ENCODE data around the gene TPRX1.
"Not testable (repeated sequence)": the region's sequence is repeated elsewhere in the genome, so short reads cannot be mapped to it uniquely, and the experiment has no call there.

The TPRX1 gene

DNA sequence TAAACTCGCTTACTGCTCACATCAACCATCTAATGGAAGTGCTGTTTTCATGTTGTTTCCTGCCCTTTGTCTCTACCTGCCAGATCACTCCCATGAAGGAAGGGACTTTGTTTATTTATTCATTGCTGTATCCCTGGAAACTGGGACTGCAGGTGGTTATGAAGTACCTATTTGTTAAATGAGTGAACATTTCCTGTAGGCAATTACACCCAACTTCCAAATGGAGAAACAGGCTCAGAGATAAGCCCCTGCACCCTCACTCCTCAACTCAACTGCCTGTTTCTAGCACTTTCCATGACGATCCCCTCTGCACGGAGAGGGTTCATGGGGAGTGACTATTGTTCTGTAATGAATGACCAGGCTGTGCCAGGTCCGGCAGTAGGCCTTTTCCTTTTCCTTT, 27.8 kb downstream of the TPRX1 start:
- no peak for DNase-seq
- Histone ChIP-seq H3K27me3 (replicated peaks; ENCODE audit: control insufficient read depth, insufficient read depth, low read length, poor library complexity, severe bottlenecking) (no peaks in the 10 kb centered on the region), H3K9me3 (ENCODE audit: control insufficient read depth, low read length) (no peaks in the 10 kb centered on the region), H3K4me3 (ENCODE audit: insufficient read depth, low read depth, low read length, poor library complexity, severe bottlenecking) (no peak overlapping the region), H3K36me3 (ENCODE audit: control insufficient read depth, insufficient read depth, low read length) (peaks cover 8% of the 10 kb centered on the region), H3K27ac (ENCODE audit: insufficient read depth, low read length, poor library complexity, severe bottlenecking) (no peak overlapping the region), H3K4me1 (ENCODE audit: control insufficient read depth, insufficient read depth, low read length, poor library complexity, severe bottlenecking) (peaks cover 9% of the 10 kb centered on the region)

DNA sequence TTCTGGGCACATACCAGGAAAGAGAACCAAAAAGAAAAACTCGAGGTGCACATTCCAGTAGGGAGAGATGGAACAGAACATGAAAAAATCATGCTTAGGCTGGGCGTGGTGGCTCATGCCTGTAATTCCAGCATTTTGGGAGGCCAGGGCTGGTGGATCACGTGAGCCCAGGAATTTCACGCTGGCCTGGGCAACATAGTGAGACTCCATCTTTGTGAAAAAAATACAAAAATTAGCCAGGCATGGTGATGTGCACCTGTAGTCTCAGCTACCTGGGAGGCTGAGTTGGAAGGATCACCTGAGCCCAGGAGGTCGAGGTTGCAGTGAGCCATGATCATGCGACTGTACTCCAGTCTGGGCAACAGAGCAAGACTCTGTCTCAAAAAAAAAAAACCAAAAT, 33.1 kb downstream of the TPRX1 start:
- not testable (repeated sequence) for DNase-seq; H3K27me3 ChIP-seq (replicated peaks; ENCODE audit: control insufficient read depth, insufficient read depth, low read length, poor library complexity, severe bottlenecking); H3K27ac ChIP-seq (ENCODE audit: insufficient read depth, low read length, poor library complexity, severe bottlenecking); H3K4me3 ChIP-seq (ENCODE audit: insufficient read depth, low read depth, low read length, poor library complexity, severe bottlenecking); H3K9me3 ChIP-seq (ENCODE audit: control insufficient read depth, low read length); H3K4me1 ChIP-seq (ENCODE audit: control insufficient read depth, insufficient read depth, low read length, poor library complexity, severe bottlenecking); H3K36me3 ChIP-seq (ENCODE audit: control insufficient read depth, insufficient read depth, low read length)

DNA sequence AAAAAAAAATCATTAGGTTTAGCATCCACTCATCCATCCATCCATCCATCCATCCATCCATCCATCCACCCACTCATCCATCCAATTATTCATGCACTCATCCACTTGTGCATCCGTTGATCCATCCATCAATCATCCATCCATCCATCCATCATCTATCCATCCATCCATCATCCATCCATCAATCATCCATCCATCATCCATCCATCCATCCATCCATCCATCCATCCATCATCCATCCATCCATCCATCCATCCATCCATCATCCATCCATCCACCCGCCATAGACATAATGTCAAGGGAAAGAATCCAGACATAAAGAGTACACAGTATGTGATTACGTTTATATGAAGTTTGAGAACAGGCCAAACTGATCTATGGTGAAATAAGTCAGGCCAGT, 34.8 kb downstream of the TPRX1 start:
- DNase-seq, result no peak
- no peaks in the 10 kb centered on the region for H3K4me1 ChIP-seq (ENCODE audit: control insufficient read depth, insufficient read depth, low read length, poor library complexity, severe bottlenecking)
- no peaks in the 10 kb centered on the region for H3K27me3 ChIP-seq (replicated peaks; ENCODE audit: control insufficient read depth, insufficient read depth, low read length, poor library complexity, severe bottlenecking)
- no peak overlapping the region for H3K4me3 ChIP-seq (ENCODE audit: insufficient read depth, low read depth, low read length, poor library complexity, severe bottlenecking)
- no peaks in the 10 kb centered on the region for H3K9me3 ChIP-seq (ENCODE audit: control insufficient read depth, low read length)
- H3K27ac ChIP-seq (ENCODE audit: insufficient read depth, low read length, poor library complexity, severe bottlenecking), result no peak overlapping the region
- no peaks in the 10 kb centered on the region for H3K36me3 ChIP-seq (ENCODE audit: control insufficient read depth, insufficient read depth, low read length)

DNA sequence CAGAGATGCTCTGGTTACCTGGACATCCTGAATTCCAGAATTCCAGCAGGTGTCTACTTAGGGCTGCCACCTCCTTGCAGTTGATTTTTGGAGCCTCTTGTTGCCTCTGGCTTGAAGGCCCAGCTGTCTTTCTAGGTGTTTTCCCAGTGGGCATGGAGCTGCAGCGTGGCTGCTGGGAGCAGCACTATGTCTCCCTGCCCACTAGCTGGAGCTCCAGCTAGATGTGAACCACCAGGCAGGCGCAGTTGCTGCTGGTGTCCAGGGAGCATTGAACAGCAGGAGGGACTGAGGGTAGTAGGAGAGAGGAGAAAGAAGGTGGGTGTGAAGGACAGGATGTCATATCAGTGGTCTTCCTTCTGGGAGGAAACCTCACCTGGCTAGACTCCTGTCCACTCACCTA, 35.7 kb downstream of the TPRX1 start:
- Histone ChIP-seq H3K27ac (ENCODE audit: insufficient read depth, low read length, poor library complexity, severe bottlenecking) (no peak overlapping the region), H3K9me3 (ENCODE audit: control insufficient read depth, low read length) (no peaks in the 10 kb centered on the region), H3K4me3 (ENCODE audit: insufficient read depth, low read depth, low read length, poor library complexity, severe bottlenecking) (no peak overlapping the region), H3K27me3 (replicated peaks; ENCODE audit: control insufficient read depth, insufficient read depth, low read length, poor library complexity, severe bottlenecking) (no peaks in the 10 kb centered on the region), H3K36me3 (ENCODE audit: control insufficient read depth, insufficient read depth, low read length) (no peaks in the 10 kb centered on the region), H3K4me1 (ENCODE audit: control insufficient read depth, insufficient read depth, low read length, poor library complexity, severe bottlenecking) (no peaks in the 10 kb centered on the region)
- DNase-seq, result no peak

DNA sequence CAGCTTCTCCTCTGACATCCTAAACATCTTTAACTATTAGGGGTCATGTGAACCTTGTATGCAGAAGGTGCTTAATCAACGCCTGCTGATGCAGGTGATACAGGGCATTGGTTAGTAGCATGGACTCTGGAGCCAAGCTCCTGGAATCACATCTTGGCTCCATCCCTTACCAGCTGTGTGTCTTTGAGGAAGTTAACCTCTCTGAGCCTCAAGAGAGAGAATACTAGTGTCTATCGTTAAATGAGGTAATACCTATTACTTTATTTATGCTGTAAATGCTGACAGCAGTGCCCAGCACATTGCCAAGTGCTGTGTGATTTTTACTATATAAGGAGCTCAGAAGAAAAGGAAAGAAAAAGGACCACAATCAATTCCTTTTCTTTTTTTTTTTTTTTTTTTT, 37.0 kb downstream of the TPRX1 start:
- Histone ChIP-seq H3K36me3 (ENCODE audit: control insufficient read depth, insufficient read depth, low read length) (no peaks in the 10 kb centered on the region), H3K27me3 (replicated peaks; ENCODE audit: control insufficient read depth, insufficient read depth, low read length, poor library complexity, severe bottlenecking) (no peaks in the 10 kb centered on the region), H3K27ac (ENCODE audit: insufficient read depth, low read length, poor library complexity, severe bottlenecking) (no peak overlapping the region), H3K4me1 (ENCODE audit: control insufficient read depth, insufficient read depth, low read length, poor library complexity, severe bottlenecking) (no peaks in the 10 kb centered on the region), H3K4me3 (ENCODE audit: insufficient read depth, low read depth, low read length, poor library complexity, severe bottlenecking) (no peak overlapping the region), H3K9me3 (ENCODE audit: control insufficient read depth, low read length) (no peaks in the 10 kb centered on the region)
- no peak for DNase-seq

DNA sequence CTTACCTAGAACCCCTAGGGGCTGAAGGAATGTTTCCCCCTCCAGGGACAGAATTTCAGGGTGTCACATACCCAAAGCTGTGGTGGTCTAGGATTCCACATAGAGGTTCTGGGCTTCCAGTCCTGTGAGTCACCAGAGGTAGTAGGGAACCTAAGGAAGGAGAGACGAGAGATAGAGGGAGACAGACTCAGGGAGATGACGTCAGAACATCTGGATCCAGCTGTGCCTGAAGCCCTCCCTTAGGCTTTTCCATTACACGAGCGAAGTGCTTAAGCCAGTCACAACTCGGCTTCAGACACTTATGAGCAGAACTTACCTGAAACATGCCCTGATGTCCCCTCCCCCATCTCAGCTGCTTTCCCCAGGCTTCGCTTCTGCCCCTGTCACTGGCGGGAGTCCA, 37.7 kb downstream of the TPRX1 start:
- Histone ChIP-seq H3K9me3 (ENCODE audit: control insufficient read depth, low read length) (no peaks in the 10 kb centered on the region), H3K4me3 (ENCODE audit: insufficient read depth, low read depth, low read length, poor library complexity, severe bottlenecking) (no peak overlapping the region), H3K27me3 (replicated peaks; ENCODE audit: control insufficient read depth, insufficient read depth, low read length, poor library complexity, severe bottlenecking) (no peaks in the 10 kb centered on the region), H3K36me3 (ENCODE audit: control insufficient read depth, insufficient read depth, low read length) (no peaks in the 10 kb centered on the region), H3K4me1 (ENCODE audit: control insufficient read depth, insufficient read depth, low read length, poor library complexity, severe bottlenecking) (no peaks in the 10 kb centered on the region), H3K27ac (ENCODE audit: insufficient read depth, low read length, poor library complexity, severe bottlenecking) (no peak overlapping the region)
- no peak for DNase-seq

DNA sequence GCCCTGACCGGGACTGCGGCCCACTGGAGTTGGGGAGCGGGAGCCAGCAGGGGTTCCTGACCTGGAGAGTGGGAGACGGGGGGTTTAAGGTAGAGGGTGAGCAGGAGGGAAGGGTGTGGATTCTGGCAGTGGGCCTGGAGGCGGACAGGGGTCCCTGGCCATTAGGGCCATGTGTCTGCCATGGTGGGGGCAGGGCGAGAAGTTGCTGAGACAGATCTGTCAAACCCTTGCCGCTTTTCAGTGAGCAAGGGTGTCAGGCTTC, 38.1 kb downstream of the TPRX1 start:
- Histone ChIP-seq H3K4me1 (ENCODE audit: control insufficient read depth, insufficient read depth, low read length, poor library complexity, severe bottlenecking) (no peaks in the 10 kb centered on the region), H3K9me3 (ENCODE audit: control insufficient read depth, low read length) (no peaks in the 10 kb centered on the region), H3K36me3 (ENCODE audit: control insufficient read depth, insufficient read depth, low read length) (no peaks in the 10 kb centered on the region), H3K27ac (ENCODE audit: insufficient read depth, low read length, poor library complexity, severe bottlenecking) (no peak overlapping the region), H3K27me3 (replicated peaks; ENCODE audit: control insufficient read depth, insufficient read depth, low read length, poor library complexity, severe bottlenecking) (no peaks in the 10 kb centered on the region), H3K4me3 (ENCODE audit: insufficient read depth, low read depth, low read length, poor library complexity, severe bottlenecking) (no peak overlapping the region)
- DNase-seq, result no peak

DNA sequence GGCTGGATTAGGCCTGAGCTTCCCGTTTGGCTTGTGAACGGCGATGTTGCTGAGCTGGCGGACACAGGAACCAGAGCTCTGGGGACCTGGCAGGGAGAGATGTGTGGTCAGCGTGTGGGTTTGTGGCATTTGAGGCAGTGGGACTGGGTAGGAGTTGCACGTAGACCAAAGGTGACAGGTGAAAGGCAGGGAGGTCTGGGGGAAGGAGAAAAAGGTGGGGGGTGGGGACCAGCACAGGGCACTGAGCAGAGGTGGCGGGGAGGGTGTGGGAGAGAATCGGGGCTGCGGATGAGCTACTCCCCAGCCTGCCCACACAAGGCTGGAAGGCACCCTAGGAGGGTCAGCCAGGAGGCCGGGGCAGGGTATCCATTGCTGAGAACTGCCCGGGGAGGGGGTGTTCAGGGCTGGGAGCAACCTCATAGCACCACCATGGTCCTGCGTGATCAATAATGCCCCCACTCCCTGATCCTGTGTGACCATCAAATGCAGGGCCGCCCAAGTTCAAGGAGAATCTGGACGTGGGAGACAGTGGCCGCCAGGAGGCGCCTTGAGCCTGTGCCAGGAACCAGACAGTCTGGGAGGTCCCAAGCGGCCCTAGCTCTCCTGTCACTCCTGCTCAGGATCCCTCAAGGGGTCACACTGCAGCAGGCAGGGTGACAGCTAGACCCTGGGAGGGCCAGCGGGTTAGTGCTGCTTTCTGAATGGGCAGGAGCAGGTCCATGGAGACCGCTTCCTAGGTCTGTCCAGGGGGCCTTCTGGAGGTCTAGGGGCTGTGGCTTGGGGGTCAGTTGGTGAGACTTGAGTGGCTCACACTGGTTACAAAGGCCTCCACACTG, 38.6 kb downstream of the TPRX1 start:
- Histone ChIP-seq H3K36me3 (ENCODE audit: control insufficient read depth, insufficient read depth, low read length) (no peaks in the 10 kb centered on the region), H3K9me3 (ENCODE audit: control insufficient read depth, low read length) (no peaks in the 10 kb centered on the region), H3K4me3 (ENCODE audit: insufficient read depth, low read depth, low read length, poor library complexity, severe bottlenecking) (no peak overlapping the region), H3K4me1 (ENCODE audit: control insufficient read depth, insufficient read depth, low read length, poor library complexity, severe bottlenecking) (no peaks in the 10 kb centered on the region), H3K27ac (ENCODE audit: insufficient read depth, low read length, poor library complexity, severe bottlenecking) (no peak overlapping the region), H3K27me3 (replicated peaks; ENCODE audit: control insufficient read depth, insufficient read depth, low read length, poor library complexity, severe bottlenecking) (no peaks in the 10 kb centered on the region)
- no peak for DNase-seq

DNA sequence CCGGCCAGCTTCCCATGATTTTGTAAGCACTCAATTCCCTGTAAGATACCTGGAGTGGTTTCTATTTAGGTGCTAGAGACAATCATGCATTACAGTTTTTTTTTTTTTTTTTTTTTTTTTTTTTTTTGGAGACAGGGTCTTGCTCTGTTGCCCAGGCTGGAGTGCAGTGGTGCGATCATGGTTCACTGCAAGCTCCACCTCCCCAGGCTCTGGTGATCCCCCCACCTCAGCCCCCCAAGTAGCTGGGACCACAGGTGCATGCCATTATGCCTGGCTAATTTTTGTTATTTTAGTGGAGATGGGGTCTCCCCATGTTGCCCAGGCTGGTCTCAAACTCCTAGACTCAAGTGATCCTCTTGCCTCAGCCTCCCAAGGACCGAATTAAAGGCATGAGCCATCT, 39.6 kb downstream of the TPRX1 start:
- not testable (repeated sequence) for H3K27ac ChIP-seq (ENCODE audit: insufficient read depth, low read length, poor library complexity, severe bottlenecking); H3K27me3 ChIP-seq (replicated peaks; ENCODE audit: control insufficient read depth, insufficient read depth, low read length, poor library complexity, severe bottlenecking); DNase-seq; H3K4me1 ChIP-seq (ENCODE audit: control insufficient read depth, insufficient read depth, low read length, poor library complexity, severe bottlenecking); H3K9me3 ChIP-seq (ENCODE audit: control insufficient read depth, low read length); H3K36me3 ChIP-seq (ENCODE audit: control insufficient read depth, insufficient read depth, low read length); H3K4me3 ChIP-seq (ENCODE audit: insufficient read depth, low read depth, low read length, poor library complexity, severe bottlenecking)

DNA sequence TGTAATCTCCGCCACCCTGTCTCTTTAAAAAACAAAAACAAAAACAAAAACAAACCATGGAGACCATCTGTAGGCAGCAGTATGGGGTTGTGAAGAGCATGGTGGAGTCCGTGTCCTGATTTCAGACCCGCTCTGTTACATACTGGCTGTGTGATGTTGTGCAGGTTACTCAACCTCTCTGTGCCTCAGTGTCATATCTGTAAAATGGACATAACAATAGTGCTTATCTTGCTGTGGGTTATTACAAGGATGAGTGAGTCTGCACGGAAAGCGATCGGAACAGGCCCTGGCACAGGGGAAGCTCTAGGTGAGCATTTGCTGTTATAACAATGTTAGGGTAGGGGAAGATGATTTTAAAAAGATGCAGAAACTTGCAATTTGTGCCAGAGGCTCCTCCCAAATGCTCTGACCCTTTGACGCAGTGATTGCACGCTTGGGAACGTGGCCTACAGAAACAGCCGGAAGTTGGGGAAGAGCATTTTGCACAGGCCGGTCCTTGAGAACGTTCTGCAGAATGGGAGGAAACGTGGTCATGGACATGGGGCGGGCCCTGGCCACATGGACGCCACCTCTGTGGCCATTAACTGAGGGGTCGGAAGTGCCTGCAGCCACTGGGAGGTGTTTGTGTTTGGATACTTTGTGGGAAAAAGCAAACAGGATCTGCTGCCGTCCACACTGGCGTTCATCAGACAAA, 41.6 kb downstream of the TPRX1 start:
- Histone ChIP-seq H3K9me3 (ENCODE audit: control insufficient read depth, low read length) (no peaks in the 10 kb centered on the region), H3K27ac (ENCODE audit: insufficient read depth, low read length, poor library complexity, severe bottlenecking) (no peak overlapping the region), H3K27me3 (replicated peaks; ENCODE audit: control insufficient read depth, insufficient read depth, low read length, poor library complexity, severe bottlenecking) (no peaks in the 10 kb centered on the region), H3K4me1 (ENCODE audit: control insufficient read depth, insufficient read depth, low read length, poor library complexity, severe bottlenecking) (no peaks in the 10 kb centered on the region), H3K4me3 (ENCODE audit: insufficient read depth, low read depth, low read length, poor library complexity, severe bottlenecking) (no peak overlapping the region), H3K36me3 (ENCODE audit: control insufficient read depth, insufficient read depth, low read length) (peaks cover 8% of the 10 kb centered on the region)
- no peak for DNase-seq

Data from effector memory CD4-positive, alpha-beta T cell (primary cell).